OCI-LY7 (cell line): Measurements from ENCODE around the gene SIVA1. TPM values are rescaled to one million over a fixed set of nuclear protein-coding genes. Genes with fewer than 3 reads are reported as not detected.

Experiments
- BruUV-seq: library from RNA; stranded (reverse); fragments of 400-500 nt; replicated peaks from 2 replicates; lab custom pipeline; 2021; lab: Mats Ljungman, UMichigan
- CTCF ChIA-PET: fragments of 300-600 bp; sonication (Branson Sonifier 250); formaldehyde crosslinking; loops from one replicate; lab custom pipeline; 2022; ENCODE audit warnings: antibody characterized with exemption; ENCODE audit not compliant: unreplicated experiment; lab: Charles Lee
- POLR2A ChIA-PET: fragments of 300-600 bp; sonication (Branson Sonifier 250); formaldehyde crosslinking; loops from one replicate; lab custom pipeline; 2022; ENCODE audit warnings: antibody characterized with exemption; lab: Charles Lee
- DNase-seq: peaks from one replicate; pipeline ENCODE4 v3.0.0-alpha.2; 2015; ENCODE audit warnings: low spot score
- H2AFZ ChIP-seq: fragments of 200-600 bp; sonication (generic), shearing (Covaris generic); 2 replicates; pipeline ENCODE4 v1.6.1; 2014; ENCODE audit warnings: mild to moderate bottlenecking, antibody characterized with exemption, low read length, moderate library complexity
- H3K27ac ChIP-seq: fragments of 200-600 bp; sonication (generic); 2 replicates; pipeline ENCODE4 v1.5.1; 2014; ENCODE audit warnings: mixed run types, low read depth, mild to moderate bottlenecking, moderate library complexity, low read length, inconsistent platforms; ENCODE audit not compliant: poor library complexity, severe bottlenecking
- H3K36me3 ChIP-seq: fragments of 200-600 bp; sonication (generic); 2 replicates; pipeline ENCODE4 v1.6.1; 2014; ENCODE audit warnings: mild to moderate bottlenecking, antibody characterized with exemption, low read length, moderate library complexity, mixed read lengths; ENCODE audit not compliant: insufficient read depth
- H3K4me1 ChIP-seq: fragments of 200-600 bp; sonication (generic); 2 replicates; pipeline ENCODE4 v1.5.1; 2014; ENCODE audit warnings: mild to moderate bottlenecking, low read length; ENCODE audit not compliant: insufficient read depth, poor library complexity, severe bottlenecking
- H3K4me2 ChIP-seq: fragments of 200-600 bp; sonication (generic); 2 replicates; pipeline ENCODE4 v1.6.1; 2014; ENCODE audit warnings: mild to moderate bottlenecking, low read length
- H3K4me3 ChIP-seq: fragments of 200-600 bp; sonication (generic); 2 replicates; pipeline ENCODE4 v1.5.1; 2014; ENCODE audit warnings: mild to moderate bottlenecking, low read depth, low read length; ENCODE audit not compliant: poor library complexity, severe bottlenecking
- H3K79me2 ChIP-seq: fragments of 200-600 bp; sonication (generic); 2 replicates; pipeline ENCODE4 v1.6.1; 2016; ENCODE audit warnings: low read depth, mild to moderate bottlenecking, low read length, moderate library complexity, mixed read lengths; ENCODE audit not compliant: insufficient read depth
- H3K9me2 ChIP-seq: fragments of 200-600 bp; sonication (generic); 2 replicates; pipeline ENCODE4 v1.6.1; 2016; ENCODE audit warnings: mild to moderate bottlenecking, low read length, mixed read lengths; ENCODE audit not compliant: insufficient read depth
- H3K9me3 ChIP-seq: fragments of 200-600 bp; sonication (generic); 2 replicates; pipeline ENCODE4 v1.6.1; 2014; ENCODE audit warnings: mild to moderate bottlenecking, mixed run types, low read length, mixed read lengths
- H4K20me1 ChIP-seq: fragments of 200-600 bp; sonication (generic); 2 replicates; pipeline ENCODE4 v1.6.1; 2014; ENCODE audit warnings: mild to moderate bottlenecking, antibody characterized with exemption, low read length, moderate library complexity, mixed read lengths; ENCODE audit not compliant: insufficient read depth
- EZH2phosphoT487 ChIP-seq: fragments of 200-600 bp; sonication (generic); IDR thresholded peaks from 2 replicates; pipeline ENCODE4 v1.6.1; 2018; ENCODE audit warnings: low read depth, borderline replicate concordance, mild to moderate bottlenecking, mixed run types, antibody characterized with exemption, low read length, moderate library complexity, mixed read lengths
- intact Hi-C: fragments of 100-400 bp; cut with micrococcal nuclease; formaldehyde crosslinking; loops from one replicate; pipeline ENCODE4 v1.10.0; 2022; ENCODE audit not compliant: unreplicated experiment
- total RNA-seq, 2 experiments: library from RNA; depleted of rRNA in 1 of 2; stranded (reverse); fragments of >200 nt in 1 of 2; shearing (Covaris generic) in 1 of 2; gene quantifications; 2 replicates each; pipeline ENCODE4 v1.2.3, GENCODE V29; 2014 to 2022
- TF ChIP-seq, protein P1 (sequence below): fragments of 200-600 bp; sonication (generic); conservative IDR thresholded peaks from 2 replicates; pipeline ENCODE4 v1.5.1; 2014; ENCODE audit warnings: mild to moderate bottlenecking, antibody characterized with exemption, low read length, moderate library complexity, mixed read lengths

Gene SIVA1
- total RNA-seq, 2 experiments from 2014 or later, result 111 to 244 TPM

DNA sequence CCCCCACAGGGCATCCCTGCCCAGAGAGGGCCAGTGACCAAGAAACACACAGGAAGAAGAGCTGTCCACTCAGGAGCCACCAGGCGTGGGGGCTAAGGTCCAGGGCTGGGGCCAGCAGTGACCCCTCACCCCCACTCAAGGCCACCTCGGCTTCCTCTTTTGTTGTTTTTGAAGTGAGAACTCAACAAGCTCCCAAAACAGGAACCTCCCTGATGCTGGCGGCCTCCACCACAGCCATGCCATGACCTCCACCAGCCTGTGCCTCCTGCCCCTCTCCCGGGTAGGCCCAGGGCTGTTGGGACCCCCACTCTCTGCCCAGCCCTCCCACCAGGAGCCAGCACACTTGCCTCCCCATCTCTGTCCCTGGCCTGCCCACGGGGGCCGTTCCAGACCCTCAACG lies 34.8 kb downstream of the SIVA1 start:
- H3K9me3 ChIP-seq, result no peaks in the 10 kb centered on the region
- H3K4me3 ChIP-seq, result no peak overlapping the region
- intact Hi-C loops, result no loop called here
- H4K20me1 ChIP-seq, result peaks cover 7% of the 10 kb centered on the region; the same call in 1 of the 2 replicates
- no peak overlapping the region for H3K4me2 ChIP-seq
- TF ChIP-seq, protein P1, sequence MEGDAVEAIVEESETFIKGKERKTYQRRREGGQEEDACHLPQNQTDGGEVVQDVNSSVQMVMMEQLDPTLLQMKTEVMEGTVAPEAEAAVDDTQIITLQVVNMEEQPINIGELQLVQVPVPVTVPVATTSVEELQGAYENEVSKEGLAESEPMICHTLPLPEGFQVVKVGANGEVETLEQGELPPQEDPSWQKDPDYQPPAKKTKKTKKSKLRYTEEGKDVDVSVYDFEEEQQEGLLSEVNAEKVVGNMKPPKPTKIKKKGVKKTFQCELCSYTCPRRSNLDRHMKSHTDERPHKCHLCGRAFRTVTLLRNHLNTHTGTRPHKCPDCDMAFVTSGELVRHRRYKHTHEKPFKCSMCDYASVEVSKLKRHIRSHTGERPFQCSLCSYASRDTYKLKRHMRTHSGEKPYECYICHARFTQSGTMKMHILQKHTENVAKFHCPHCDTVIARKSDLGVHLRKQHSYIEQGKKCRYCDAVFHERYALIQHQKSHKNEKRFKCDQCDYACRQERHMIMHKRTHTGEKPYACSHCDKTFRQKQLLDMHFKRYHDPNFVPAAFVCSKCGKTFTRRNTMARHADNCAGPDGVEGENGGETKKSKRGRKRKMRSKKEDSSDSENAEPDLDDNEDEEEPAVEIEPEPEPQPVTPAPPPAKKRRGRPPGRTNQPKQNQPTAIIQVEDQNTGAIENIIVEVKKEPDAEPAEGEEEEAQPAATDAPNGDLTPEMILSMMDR, result no peak
- no peak for TF ChIP-seq EZH2phosphoT487
- no TSS peak for BruUV-seq
- peaks cover 7% of the 10 kb centered on the region; the same call in 1 of the 2 replicates for H3K36me3 ChIP-seq
- no peak overlapping the region for H3K27ac ChIP-seq
- H2AFZ ChIP-seq, result no peak overlapping the region
- POLR2A ChIA-PET, result no interaction called here
- H3K9me2 ChIP-seq, result no peaks in the 10 kb centered on the region
- H3K79me2 ChIP-seq, result no peaks in the 10 kb centered on the region
- H3K4me1 ChIP-seq, result no peaks in the 10 kb centered on the region
- CTCF ChIA-PET, result no interaction called here
- DNase-seq, result no peak

DNA sequence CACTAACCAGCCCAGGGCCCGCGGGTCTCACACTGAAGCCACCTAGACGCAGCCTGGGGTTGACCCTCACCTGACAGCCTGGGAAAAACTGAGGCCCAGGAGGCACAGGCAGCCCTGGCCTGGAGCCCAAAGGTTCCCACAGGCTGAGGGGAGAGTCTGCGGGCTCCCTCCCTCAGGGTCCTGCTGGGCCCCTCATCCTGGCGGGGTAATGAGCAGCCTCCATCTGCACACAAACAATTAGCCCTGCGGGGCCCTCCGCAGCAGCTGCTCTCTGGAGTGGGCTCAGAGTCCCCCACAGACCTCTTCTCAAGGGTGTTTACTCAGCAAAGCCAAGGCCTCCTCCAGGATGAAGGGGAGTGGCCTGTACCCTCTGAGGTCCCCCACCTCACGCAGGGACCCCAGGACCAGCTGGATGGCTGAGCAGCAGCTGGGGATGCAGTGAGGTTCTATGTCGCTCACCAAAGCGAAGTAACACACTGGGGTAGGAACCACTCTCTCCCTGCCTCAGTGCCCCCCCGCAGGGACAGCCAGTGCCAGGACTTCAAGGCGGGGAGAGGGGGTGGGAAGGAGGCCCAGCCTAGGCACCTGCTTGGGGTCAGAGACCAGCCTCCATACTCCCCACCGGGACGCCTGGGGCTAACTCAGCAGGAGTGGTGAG lies 35.3 kb downstream of the SIVA1 start:
- no peak for DNase-seq
- POLR2A ChIA-PET, result no interaction called here
- H3K9me2 ChIP-seq, result no peaks in the 10 kb centered on the region
- BruUV-seq, result no TSS peak
- H3K79me2 ChIP-seq, result no peaks in the 10 kb centered on the region
- H3K27ac ChIP-seq, result no peak overlapping the region
- intact Hi-C loops, result no loop called here
- CTCF ChIA-PET, result no interaction called here
- no peaks in the 10 kb centered on the region for H3K4me1 ChIP-seq
- no peak overlapping the region for H3K4me3 ChIP-seq
- H4K20me1 ChIP-seq, result peaks cover 7% of the 10 kb centered on the region; the same call in 1 of the 2 replicates
- H2AFZ ChIP-seq, result no peak overlapping the region
- no peak overlapping the region for H3K4me2 ChIP-seq
- no peaks in the 10 kb centered on the region for H3K9me3 ChIP-seq
- H3K36me3 ChIP-seq, result peaks cover 7% of the 10 kb centered on the region; the same call in 1 of the 2 replicates
- TF ChIP-seq, protein P1, result no peak
- no peak for TF ChIP-seq EZH2phosphoT487

DNA sequence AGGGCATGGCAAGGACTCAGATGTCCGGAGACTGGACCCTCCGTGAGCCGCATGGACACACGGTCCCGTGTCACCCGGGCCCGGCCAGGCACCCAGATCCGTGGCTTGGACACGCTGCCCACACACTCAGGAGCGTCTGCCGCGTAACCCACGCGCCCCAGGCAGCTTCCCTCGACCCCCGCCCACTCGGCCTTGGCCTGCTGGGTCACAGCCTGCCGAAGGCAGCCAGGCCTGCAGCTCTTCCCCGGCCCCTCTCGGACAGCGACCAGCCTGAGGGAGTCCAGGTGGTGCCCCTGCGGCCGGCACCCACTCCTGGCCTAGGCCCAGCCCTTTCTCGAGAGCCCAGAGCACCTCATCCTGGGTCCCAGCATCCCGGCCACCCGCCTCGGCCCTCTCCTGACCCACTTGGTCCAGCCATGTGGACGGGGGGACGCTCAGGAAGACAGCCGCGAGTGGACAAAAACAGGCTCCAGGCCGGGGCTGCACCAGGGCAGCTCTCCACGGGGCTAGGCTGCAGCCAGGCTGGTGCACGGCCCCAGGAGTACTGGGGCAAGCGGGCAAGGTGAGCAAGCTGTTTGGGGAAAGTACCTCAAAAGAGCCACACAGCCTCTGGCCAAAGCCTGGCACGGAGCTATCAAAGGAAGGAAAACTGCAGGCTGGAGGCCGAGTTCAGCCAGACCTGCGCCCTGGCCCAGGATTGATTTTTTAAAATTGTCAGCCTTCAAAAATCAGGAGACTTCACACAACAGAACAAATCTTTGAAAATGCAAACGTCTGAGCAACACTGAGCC lies 36.1 kb downstream of the SIVA1 start:
- Histone ChIP-seq H3K36me3 (peaks cover 7% of the 10 kb centered on the region; the same call in 1 of the 2 replicates), H3K9me2 (no peaks in the 10 kb centered on the region), H2AFZ (no peak overlapping the region), H3K9me3 (no peaks in the 10 kb centered on the region), H3K27ac (no peak overlapping the region), H4K20me1 (peaks cover 8% of the 10 kb centered on the region; the same call in 1 of the 2 replicates), H3K4me2 (no peak overlapping the region), H3K4me1 (peaks cover 4% of the 10 kb centered on the region), H3K79me2 (no peaks in the 10 kb centered on the region), H3K4me3 (no peak overlapping the region)
- ChIA-PET CTCF (no interaction called here), POLR2A (no interaction called here)
- no peak for DNase-seq
- TF ChIP-seq, protein P1, result no peak
- no peak for TF ChIP-seq EZH2phosphoT487
- intact Hi-C loops, result no loop called here
- no TSS peak for BruUV-seq
